HG03457 (cell line): Measurements from ENCODE around the gene KLK2.

Experiments
- ATAC-seq: cut with Tn5 transposase; IDR thresholded peaks from one replicate; pipeline ENCODE4 v1.9.1; 2021; ENCODE audit warnings: moderate number of reproducible peaks; ENCODE audit not compliant: unreplicated experiment

The KLK2 gene

DNA sequence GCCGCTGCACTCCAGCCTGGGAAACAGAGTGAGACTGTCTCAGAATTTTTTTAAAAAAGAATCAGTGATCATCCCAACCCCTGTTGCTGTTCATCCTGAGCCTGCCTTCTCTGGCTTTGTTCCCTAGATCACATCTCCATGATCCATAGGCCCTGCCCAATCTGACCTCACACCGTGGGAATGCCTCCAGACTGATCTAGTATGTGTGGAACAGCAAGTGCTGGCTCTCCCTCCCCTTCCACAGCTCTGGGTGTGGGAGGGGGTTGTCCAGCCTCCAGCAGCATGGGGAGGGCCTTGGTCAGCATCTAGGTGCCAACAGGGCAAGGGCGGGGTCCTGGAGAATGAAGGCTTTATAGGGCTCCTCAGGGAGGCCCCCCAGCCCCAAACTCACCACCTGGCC is at the start of gene KLK2:
TSS of gene KLK2 (plus strand) at position 384 of the 400 bp plus-strand sequence. CDS start 35 bp downstream, outside the sequence.
- no peak for ATAC-seq

- ATAC-seq = no peak
Measured at GRCh38 chr19:50826492-50827240, 46.6 kb upstream of the KLK2 start.

- ATAC-seq = no peak
Measured at GRCh38 chr19:50827476-50827875, 45.8 kb upstream of the KLK2 start.

- ATAC-seq = no peak
Measured at GRCh38 chr19:50829801-50830200, 43.4 kb upstream of the KLK2 start.

GRCh38 chr19:50830266-50831025 is 42.8 kb upstream of the KLK2 start:
- ATAC-seq = no peak

DNA sequence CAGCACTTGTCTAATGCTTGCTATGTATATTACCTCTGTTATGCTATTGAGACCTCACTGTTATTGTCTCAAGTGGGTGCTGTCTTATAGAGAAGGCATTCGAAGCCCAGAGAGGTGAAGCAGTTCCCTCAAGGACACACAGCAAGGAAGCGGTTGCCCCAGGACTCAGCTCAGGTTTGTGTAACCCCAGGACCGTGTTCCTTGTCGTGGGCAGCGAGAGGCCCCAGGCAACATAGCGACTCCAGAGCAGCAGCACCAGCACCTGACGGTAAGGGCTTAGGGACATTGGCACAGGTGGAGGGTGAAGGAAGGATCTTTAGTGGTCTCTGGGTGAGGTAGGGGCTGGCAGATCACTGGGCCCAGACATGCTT is 42.2 kb upstream of the KLK2 start:
- ATAC-seq = no peak

DNA sequence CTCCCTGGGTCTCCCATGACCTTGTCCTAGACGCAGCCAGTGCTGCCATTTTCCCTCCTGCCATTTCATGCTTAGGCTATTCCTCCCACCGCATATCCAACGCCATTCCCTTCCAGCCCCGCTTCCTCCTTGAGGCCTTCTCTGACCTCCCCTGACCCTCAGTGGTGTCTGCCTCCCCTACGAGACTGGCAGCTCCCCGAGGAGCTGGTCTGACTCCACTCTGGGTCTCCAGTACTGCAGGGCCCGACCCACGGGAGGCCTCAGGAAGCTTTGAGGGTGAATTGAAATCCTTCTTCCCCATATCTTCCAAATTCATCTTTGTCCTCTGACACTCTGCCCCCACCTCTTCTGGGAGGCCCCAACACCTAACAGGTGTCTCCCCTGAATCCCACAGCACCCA is 40.6 kb upstream of the KLK2 start:
- ATAC-seq = no peak

- ATAC-seq = no peak
Measured at GRCh38 chr19:50833117-50833801, 40.0 kb upstream of the KLK2 start, which contains the start of gene KLK15. KLK15 (minus strand) TSS chr19:50833574; CDS start chr19:50831492, 2,082 bp downstream.

DNA sequence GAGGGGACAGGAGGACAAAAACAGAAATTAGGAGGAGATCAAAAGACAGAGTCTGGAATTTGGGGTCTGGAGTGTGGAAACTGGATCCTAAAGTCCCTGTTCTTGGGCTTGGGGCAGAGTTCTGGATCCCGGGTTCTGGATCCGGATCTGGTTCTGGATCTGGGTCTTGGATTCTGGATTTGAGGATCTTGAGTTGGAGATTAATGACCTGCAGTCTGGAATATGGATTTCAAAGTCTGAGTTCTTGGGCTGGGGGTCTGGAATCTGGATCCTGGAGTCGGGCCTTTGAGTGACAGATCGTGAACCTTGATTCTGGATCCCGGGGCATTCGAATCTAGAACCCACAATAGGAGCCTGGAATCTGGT is 39.5 kb upstream of the KLK2 start:
- ATAC-seq = no peak

- no peak for ATAC-seq
Measured at GRCh38 chr19:50835103-50835784, 38.0 kb upstream of the KLK2 start.

GRCh38 chr19:50835785-50836542 is 37.3 kb upstream of the KLK2 start:
- no peak for ATAC-seq

- ATAC-seq = no peak
Measured at GRCh38 chr19:50836543-50837195, 36.6 kb upstream of the KLK2 start.

DNA sequence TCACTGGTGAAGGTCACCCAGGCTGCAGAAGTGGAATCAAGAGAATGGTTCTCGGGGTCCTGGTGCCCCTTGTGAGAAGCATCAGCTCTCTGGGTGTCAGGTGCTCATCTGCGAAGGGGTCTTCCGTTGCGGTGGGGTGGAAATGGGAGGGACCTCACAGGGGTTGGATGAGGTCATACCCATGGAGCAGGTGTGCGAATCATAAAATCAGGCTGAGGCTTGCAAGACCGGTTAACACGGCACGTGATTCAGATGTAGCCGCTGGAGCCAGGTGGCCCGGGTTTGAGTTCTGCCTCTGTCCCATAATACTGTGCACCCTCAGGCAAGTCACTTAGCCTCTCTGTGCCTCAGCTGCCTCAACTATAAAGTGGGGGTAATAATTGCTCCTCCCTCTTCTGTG is 35.9 kb upstream of the KLK2 start:
- no peak for ATAC-seq

- no peak for ATAC-seq
Measured at GRCh38 chr19:50838239-50838638, 35.0 kb upstream of the KLK2 start.

DNA sequence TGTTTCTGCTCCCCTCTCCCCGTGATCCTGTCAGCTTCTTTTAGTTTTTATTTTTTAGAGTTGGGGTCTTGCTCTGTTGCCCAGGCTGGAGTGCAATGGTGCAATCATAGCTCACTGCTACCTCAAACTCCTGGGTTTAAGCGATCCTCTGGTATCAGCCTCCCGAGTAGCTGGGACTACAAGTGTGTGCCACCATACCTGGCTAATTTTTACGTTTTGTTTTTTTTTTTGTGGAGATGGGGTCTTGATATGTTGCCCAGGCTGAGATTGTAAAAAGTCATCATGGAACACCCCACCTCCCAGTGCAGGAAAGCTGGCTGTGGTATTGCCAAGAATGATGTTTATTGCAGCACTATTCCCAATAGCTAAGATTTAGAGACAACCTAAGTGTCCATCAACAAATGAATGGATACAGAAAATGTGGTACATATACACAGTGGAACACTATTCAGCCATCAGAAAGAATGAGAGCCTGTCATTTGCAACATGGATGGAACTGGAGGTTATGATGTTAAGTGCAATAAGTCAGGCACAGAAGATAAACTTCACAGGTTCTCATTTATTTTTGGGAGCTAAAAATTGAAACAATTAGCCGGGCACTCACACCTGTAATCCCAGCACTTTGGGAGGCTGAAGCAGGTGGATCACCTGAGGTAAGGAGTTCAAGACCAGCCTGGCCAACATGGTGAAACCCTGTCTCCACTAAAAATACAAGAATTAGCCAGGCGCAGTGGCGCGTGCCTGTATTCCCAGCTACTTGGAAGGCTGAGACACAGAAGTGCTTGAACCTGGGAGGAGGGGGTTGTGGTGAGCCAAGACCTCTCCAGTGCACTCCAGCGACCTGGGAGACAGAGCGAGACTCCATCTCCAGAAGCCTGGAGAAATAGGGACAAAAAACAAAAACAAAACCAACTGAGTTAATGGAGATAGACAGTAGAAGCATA is 33.3 kb upstream of the KLK2 start:
- ATAC-seq = no peak

DNA sequence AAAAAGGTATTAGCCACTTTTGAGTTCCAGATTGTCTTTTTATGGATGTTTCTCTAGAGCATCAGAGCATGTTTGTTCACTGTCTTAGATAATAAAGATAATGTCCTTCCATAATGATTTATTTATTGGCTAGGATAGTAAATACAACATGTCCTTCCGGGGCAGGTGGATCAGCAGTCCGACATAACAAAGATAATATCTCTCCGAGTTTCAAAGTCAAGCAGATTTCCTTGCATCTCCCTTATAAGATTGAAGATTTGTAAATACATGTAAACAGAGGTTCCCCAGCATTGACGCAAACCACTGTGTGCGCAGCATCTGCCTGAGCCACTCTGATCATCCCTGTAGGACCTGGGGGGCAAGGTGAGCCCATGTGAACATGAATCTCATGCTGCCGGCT is 31.1 kb upstream of the KLK2 start:
- no peak for ATAC-seq

- ATAC-seq = no peak
Measured at GRCh38 chr19:50843205-50843604, 30.0 kb upstream of the KLK2 start.

GRCh38 chr19:50843701-50844221 is 29.5 kb upstream of the KLK2 start:
- no peak for ATAC-seq
